MM.1S (cell line): Measurements from ENCODE around the gene RNASE2.

Experiments used
- DNase-seq: peaks from one replicate; pipeline ENCODE4 v3.0.0-alpha.2; 2015
- H2AFZ ChIP-seq: fragments of 300-600 bp; sonication (generic); 2 replicates; pipeline ENCODE4 v1.6.0; 2016; ENCODE audit warnings: antibody characterized with exemption, low read length
- H3F3A ChIP-seq: fragments of 300-600 bp; sonication (generic); 2 replicates; pipeline ENCODE4 v1.6.1; 2016; ENCODE audit warnings: mild to moderate bottlenecking, antibody characterized with exemption, low read length, moderate library complexity, mixed read lengths; ENCODE audit not compliant: insufficient read depth
- H3K27ac ChIP-seq: fragments of 300-600 bp; sonication (generic); 2 replicates; pipeline ENCODE4 v1.5.1; 2016; ENCODE audit warnings: mild to moderate bottlenecking, low read length
- H3K27me3 ChIP-seq: fragments of 300-600 bp; sonication (generic); replicated peaks from 2 replicates; pipeline ENCODE4 v1.6.0; 2016; ENCODE audit warnings: low read length; ENCODE audit not compliant: insufficient read depth
- H3K36me3 ChIP-seq: fragments of 300-600 bp; sonication (generic); replicated peaks from 2 replicates; pipeline ENCODE4 v1.6.1; 2016; ENCODE audit warnings: mild to moderate bottlenecking, low read length, mixed read lengths; ENCODE audit not compliant: insufficient read depth
- H3K4me1 ChIP-seq: fragments of 300-600 bp; sonication (generic); 2 replicates; pipeline ENCODE4 v1.6.1; 2016; ENCODE audit warnings: low read length, mixed read lengths
- H3K4me2 ChIP-seq: fragments of 300-600 bp; sonication (generic); 2 replicates; pipeline ENCODE4 v1.6.0; 2016; ENCODE audit warnings: low read depth, low read length
- H3K4me3 ChIP-seq: fragments of 300-600 bp; sonication (generic); 2 replicates; pipeline ENCODE4 v1.5.1; 2016; ENCODE audit warnings: low read length, mixed read lengths
- H3K79me2 ChIP-seq: fragments of 300-600 bp; sonication (generic); 2 replicates; pipeline ENCODE4 v1.6.1; 2016; ENCODE audit warnings: mixed run types, low read length, mixed read lengths
- H3K9ac ChIP-seq: fragments of 300-600 bp; sonication (generic); 2 replicates; pipeline ENCODE4 v1.6.1; 2016; ENCODE audit warnings: low read length, mixed read lengths
- H3K9me2 ChIP-seq: fragments of 300-600 bp; sonication (generic); replicated peaks from 2 replicates; pipeline ENCODE4 v1.6.1; 2016; ENCODE audit warnings: mild to moderate bottlenecking, low read length, mixed read lengths; ENCODE audit not compliant: insufficient read depth
- H3K9me3 ChIP-seq: fragments of 300-600 bp; sonication (generic); replicated peaks from 2 replicates; pipeline ENCODE4 v1.6.1; 2016; ENCODE audit warnings: mild to moderate bottlenecking, low read length, mixed read lengths; ENCODE audit not compliant: insufficient read depth
- H4K20me1 ChIP-seq: fragments of 300-600 bp; sonication (generic); 2 replicates; pipeline ENCODE4 v1.6.1; 2016; ENCODE audit warnings: mild to moderate bottlenecking, low read length, moderate library complexity, mixed read lengths; ENCODE audit not compliant: insufficient read depth
- CTCF ChIP-seq: fragments of 300-600 bp; sonication (generic); IDR thresholded peaks from 2 replicates; pipeline ENCODE4 v1.5.1; 2016; ENCODE audit warnings: antibody characterized with exemption, low read length, mixed read lengths
- EZH2 ChIP-seq: fragments of 300-600 bp; sonication (generic); optimal IDR thresholded peaks from 2 replicates; pipeline ENCODE3; 2017; ENCODE audit warnings: low read depth, mild to moderate bottlenecking, antibody characterized with exemption, low read length, mixed read lengths
- EZH2phosphoT487 ChIP-seq: fragments of 300-600 bp; sonication (generic); IDR thresholded peaks from 2 replicates; pipeline ENCODE4 v1.6.1; 2018; ENCODE audit warnings: antibody characterized with exemption, low read length

RNASE2 gene

GRCh38 chr14:20989471-20989786, 34.1 kb downstream of the RNASE2 start:
- no peak overlapping the region; the same call in 1 of the 2 replicates for H3K9ac ChIP-seq
- peak overlapping the region; percentile 17; the same call in 1 of the 2 replicates for H3K4me3 ChIP-seq
- DNase-seq, result no peak
- H3K9me3 ChIP-seq, result no peaks in the 10 kb centered on the region
- H2AFZ ChIP-seq, result no peak overlapping the region
- H3K4me1 ChIP-seq, result no peaks in the 10 kb centered on the region
- peak overlapping the region; percentile 54 for H3K4me2 ChIP-seq
- H3K9me2 ChIP-seq, result no peaks in the 10 kb centered on the region
- H3K36me3 ChIP-seq, result no peaks in the 10 kb centered on the region
- no peaks in the 10 kb centered on the region for H4K20me1 ChIP-seq
- H3K79me2 ChIP-seq, result peaks cover 17% of the 10 kb centered on the region
- H3K27ac ChIP-seq, result no peak overlapping the region
- no peaks in the 10 kb centered on the region for H3F3A ChIP-seq
- TF ChIP-seq EZH2 (no peak), CTCF (no peak), EZH2phosphoT487 (no peak)
- no peaks in the 10 kb centered on the region for H3K27me3 ChIP-seq

- Histone ChIP-seq H3K4me3 (peak within 1 kb of the TSS; percentile 87), H3K9ac (peak within 1 kb of the TSS; percentile 70), H3K4me1 (no peaks in the 10 kb centered on the region), H2AFZ (peak within 1 kb of the TSS; percentile 58; the same call in 1 of the 2 replicates), H3K36me3 (no peaks in the 10 kb centered on the region), H3K27me3 (no peaks in the 10 kb centered on the region), H3F3A (no peaks in the 10 kb centered on the region), H4K20me1 (no peaks in the 10 kb centered on the region), H3K27ac (peak within 1 kb of the TSS; percentile 60; the same call in 1 of the 2 replicates), H3K4me2 (peak within 1 kb of the TSS; percentile 73), H3K9me2 (no peaks in the 10 kb centered on the region), H3K9me3 (no peaks in the 10 kb centered on the region), H3K79me2 (peaks cover 17% of the 10 kb centered on the region)
- TF ChIP-seq EZH2 (no peak), CTCF (peak; percentile 42)
- peak; percentile 88 for DNase-seq
These were observed 34.7 kb downstream of the RNASE2 start, which contains the start of gene METTL17 for GRCh38 chr14:20989787-20990600. Gene METTL17 (plus strand): TSS chr14:20989980. CDS start chr14:20990003, 23 bp downstream.

- DNase-seq, result no peak
- no peaks in the 10 kb centered on the region for H3K4me1 ChIP-seq
- no peaks in the 10 kb centered on the region for H3K27me3 ChIP-seq
- H4K20me1 ChIP-seq, result no peaks in the 10 kb centered on the region
- TF ChIP-seq EZH2 (no peak), EZH2phosphoT487 (no peak)
- H3K79me2 ChIP-seq, result peaks cover 4% of the 10 kb centered on the region
- H3K36me3 ChIP-seq, result no peaks in the 10 kb centered on the region
- H3K27ac ChIP-seq, result no peak overlapping the region
- no peaks in the 10 kb centered on the region for H3K9me2 ChIP-seq
- no peak overlapping the region for H2AFZ ChIP-seq
- no peak overlapping the region for H3K4me2 ChIP-seq
- no peak overlapping the region for H3K9ac ChIP-seq
- no peaks in the 10 kb centered on the region for H3K9me3 ChIP-seq
- no peaks in the 10 kb centered on the region for H3F3A ChIP-seq
- no peak overlapping the region for H3K4me3 ChIP-seq
These were observed 41.2 kb downstream of the RNASE2 start for GRCh38 chr14:20996521-20996920.

GRCh38 chr14:20997115-20997514, 41.8 kb downstream of the RNASE2 start:
- Histone ChIP-seq H3K4me2 (no peak overlapping the region), H3K9ac (no peak overlapping the region), H3K79me2 (no peaks in the 10 kb centered on the region), H3F3A (no peaks in the 10 kb centered on the region), H3K9me2 (no peaks in the 10 kb centered on the region), H3K4me1 (no peaks in the 10 kb centered on the region), H2AFZ (no peak overlapping the region), H3K9me3 (no peaks in the 10 kb centered on the region), H3K27ac (no peak overlapping the region), H3K27me3 (no peaks in the 10 kb centered on the region), H4K20me1 (no peaks in the 10 kb centered on the region), H3K4me3 (no peak overlapping the region), H3K36me3 (no peaks in the 10 kb centered on the region)
- DNase-seq, result no peak
- no peak for TF ChIP-seq EZH2
- TF ChIP-seq EZH2phosphoT487, result no peak
- no peak for TF ChIP-seq CTCF
